HL-60 (cell line): ENCODE data around the gene DCC.

Experiments used
- CTCF ChIP-seq: IDR thresholded peaks from one replicate; pipeline ENCODE4 v1.5.1; 2011; ENCODE audit warnings: low read length, control low read depth, inconsistent platforms; ENCODE audit not compliant: insufficient read depth
- POLR2AphosphoS5 ChIP-seq: IDR thresholded peaks from 2 replicates; pipeline ENCODE4 v1.6.1; 2012; ENCODE audit warnings: low read depth
- REST ChIP-seq: IDR thresholded peaks from 2 replicates; pipeline ENCODE4 v1.6.1; 2012; ENCODE audit warnings: low read depth; ENCODE audit not compliant: insufficient replicate concordance
- SPI1 ChIP-seq: IDR thresholded peaks from 2 replicates; pipeline ENCODE4 v1.6.1; 2012; ENCODE audit warnings: low read depth, mild to moderate bottlenecking, borderline replicate concordance

GRCh38 chr18:52605345-52605744 is 265.3 kb downstream of the DCC start:
- TF ChIP-seq CTCF (no peak), REST (no peak), POLR2AphosphoS5 (no peak), SPI1 (no peak)
